Left renal cortex interstitium (tissue), 4 donors: ENCODE data around the gene EMC8. TPM values are rescaled to one million over a fixed set of nuclear protein-coding genes. Genes with fewer than 3 reads are reported as not detected.
A peak's percentile ranks its signal among the peaks of the same experiment; 100 is the strongest.
"Not testable (repeated sequence)": the region's sequence is repeated elsewhere in the genome, so short reads cannot be mapped to it uniquely, and the experiment has no call there.

Experiments used
- DNase-seq, 4 donors: peaks; one replicate each; pipeline ENCODE4 v3.0.0-alpha.2; 2013; ENCODE audit warnings: low read depth in 4 of 4, low spot score in 2 of 4, missing footprints in 1 of 4
- polyA plus RNA-seq, 4 donors: library from polyadenylated mRNA; unstranded; fragments of 120-200 nt; gene quantifications; one replicate each; pipeline ENCODE4 v1.2.1, GENCODE V29; 2013; ENCODE audit not compliant: insufficient read length in 4 of 4

The EMC8 gene
- polyA plus RNA-seq, result 10 to 100 TPM; 25.4 to 36.6 (median 33.7) TPM

DNA sequence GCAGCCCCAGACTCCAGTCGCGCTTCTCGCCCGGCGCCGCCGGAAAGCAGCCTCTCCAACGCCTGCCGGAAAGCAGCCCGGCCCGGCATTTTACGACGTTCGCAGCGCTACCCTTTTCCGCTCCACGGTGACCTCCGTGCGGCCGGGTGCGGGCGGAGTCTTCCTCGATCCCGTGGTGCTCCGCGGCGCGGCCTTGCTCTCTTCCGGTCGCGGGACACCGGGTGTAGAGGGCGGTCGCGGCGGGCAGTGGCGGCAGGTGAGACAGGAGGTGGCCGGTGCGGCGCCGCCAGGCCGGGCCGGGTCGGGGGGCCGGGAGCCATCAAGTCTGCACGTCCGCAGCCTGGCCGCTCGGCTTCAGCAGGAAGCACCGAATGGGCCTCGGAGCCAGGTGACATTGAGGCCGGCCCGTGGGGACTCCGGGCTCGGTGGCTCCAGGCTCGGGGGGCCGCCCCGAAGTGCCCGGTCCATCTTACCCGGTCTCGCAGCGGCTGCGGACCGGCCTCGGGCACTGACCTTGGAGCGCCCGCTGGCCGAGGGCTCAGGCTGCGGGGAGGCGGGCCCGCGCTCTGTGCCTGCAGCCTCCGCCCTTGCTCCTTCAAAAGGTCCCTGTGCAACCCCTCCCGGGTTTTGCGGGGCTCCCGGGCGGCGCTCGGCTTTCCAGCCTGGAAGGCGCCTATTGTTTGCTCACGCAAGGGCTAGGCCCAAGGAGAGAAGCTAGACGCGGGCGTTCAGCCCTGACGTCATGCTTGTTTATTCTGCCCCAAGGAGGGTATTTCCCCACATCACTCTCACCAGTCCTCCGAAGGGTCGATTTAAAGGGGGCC, at the start of gene EMC8, which contains the start of gene COX4I1:
Gene EMC8 (minus strand): TSS at position 48 of the 824 bp plus-strand sequence. CDS start 249 bp downstream, outside the sequence.
Gene COX4I1 (plus strand): TSS at position 199 of the 824 bp plus-strand sequence. CDS start 1,511 bp downstream, outside the sequence.
- DNase-seq, result peak; percentile 75 to 91 (median 83)

DNA sequence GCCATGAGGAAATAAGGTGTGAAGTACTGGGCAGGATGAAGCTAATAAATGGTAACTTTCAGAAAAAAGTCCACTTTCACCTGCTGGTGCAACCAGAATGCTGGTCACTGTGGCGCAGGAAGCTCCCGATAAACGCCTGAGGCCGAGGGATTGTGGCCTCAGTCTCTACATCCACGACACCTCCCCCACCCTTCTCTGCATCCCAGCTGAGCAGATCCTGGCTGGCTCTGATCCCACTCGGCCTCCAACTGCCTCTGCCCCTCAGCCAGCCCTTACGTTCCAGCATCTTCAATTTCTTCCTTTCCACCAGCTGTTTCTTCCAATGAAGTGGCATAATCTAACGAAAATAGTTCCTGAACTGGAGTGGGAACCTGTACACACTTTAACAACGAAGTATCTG, 49.6 kb upstream of the EMC8 start:
- DNase-seq, result no peak

DNA sequence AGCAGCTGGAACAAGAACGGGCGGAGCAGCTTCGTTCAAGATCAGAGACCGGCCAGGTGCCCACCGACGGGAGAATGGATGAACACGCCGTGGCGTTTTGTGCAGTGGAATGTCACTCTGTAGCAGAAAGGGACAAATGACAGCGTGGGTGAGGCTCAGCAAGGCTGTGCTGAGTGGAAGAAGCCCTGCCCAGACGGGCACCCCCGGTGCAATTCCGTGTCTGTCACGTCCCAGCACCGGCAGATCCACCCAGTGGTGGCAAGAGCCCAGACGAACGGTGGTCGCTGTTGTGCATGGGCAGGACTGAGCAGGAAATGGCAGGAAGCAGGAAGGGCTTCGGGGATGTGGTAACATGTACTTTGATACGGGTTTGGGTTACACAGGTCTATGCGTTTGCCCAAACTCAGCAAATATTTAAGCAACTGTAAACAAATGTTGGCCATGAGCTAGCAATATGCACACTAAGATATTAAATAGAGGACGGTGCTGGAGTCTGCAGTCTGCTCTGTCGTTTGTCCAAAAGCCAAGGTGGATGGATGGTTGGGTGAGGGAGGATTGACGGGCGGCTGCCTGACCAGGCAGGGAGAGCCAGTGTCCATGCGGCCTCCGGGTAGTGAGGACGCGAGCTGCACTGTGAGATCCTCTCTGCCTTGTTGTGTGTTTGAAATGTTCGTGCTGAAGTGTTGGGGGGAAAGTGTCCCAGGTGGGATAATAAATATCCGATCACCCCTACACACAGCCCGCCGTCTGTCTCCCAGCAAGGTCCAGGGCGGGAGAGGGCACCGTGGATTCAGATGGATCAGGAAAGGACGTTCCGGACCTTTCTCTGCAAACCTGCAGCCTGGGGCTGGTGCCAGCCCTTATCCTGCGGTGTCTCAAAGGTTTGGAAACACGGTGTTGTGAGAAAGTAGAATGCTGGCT, 48.6 kb upstream of the EMC8 start:
- no peak for DNase-seq

DNA sequence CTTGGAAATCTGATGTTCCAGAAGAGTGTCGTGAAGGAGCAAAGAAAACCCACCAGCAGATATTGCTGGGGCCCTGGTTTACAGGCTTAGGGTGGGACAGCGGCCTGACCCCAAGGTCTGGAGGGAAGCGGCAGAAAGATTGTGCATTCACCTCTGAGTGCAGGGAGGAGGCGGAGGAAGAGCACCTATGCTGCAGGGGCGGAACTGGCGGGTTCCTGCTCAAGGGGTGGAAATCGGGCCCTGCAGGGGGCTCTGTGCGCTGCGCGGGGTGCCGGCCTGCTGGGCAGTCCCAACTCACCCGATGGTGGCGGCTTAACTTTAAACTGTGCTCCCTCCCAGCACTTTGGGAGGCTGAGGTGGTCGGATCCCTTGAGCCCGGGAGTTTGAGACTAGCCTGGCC, 47.7 kb upstream of the EMC8 start:
- no peak for DNase-seq

DNA sequence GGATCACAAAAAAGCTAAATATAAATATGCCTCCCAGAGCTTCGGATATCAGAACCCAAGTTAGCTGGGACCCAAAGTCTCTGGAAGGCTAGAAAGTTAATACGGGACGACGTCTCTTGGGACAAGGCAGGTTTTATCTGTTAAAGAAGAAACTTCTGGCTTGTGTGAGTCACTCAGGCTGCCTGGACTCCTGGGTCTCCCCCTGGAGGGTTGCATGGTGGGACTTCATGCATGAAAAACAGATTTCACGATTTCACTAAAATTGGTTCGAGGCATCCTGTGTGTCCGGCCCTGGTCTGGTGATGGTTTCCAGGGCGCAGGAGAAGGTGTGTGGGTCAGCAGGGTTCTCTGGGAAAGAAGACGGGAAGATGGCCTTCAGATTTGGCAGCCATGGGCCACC, 47.1 kb upstream of the EMC8 start:
- DNase-seq, result no peak

DNA sequence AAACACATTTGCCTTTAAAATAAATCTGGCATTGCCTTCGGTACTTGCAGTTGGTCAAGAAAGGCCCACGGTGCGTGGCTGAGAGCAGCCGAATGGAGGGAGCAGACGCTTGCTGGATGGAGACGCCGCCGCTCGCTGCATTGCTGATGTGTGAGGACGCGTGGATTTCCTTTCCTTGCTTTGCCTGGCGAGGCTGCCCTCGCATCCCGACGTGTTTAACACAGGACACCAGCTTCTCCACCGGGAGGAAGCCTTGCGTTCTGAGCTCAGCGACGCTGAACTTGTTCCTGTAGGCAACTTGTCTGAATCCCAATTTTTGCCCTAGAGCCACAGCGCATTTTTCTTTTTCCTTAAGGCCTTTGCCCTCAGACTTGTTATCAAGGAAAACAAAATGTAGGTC, 45.9 kb upstream of the EMC8 start:
- DNase-seq, result no peak

DNA sequence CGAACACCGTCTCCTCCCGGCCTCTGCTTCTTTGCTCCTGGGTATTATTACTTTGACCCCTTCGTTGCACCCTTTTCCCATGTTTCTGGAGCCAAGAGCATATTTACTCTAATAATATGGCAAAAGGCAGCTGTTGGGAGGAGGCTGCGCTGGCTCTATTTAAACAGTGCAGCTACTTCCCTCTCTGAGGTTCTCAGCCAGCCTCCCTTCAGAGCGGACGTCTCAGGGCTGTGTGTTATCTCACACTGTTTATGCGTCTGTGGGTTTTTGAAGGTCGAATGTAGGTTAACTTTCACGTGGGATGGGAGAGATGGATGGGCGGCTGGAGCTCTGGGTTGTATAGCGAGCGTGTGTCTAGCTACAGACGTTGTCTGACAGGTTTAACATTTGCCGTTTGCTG, 45.4 kb upstream of the EMC8 start:
- DNase-seq, result no peak

DNA sequence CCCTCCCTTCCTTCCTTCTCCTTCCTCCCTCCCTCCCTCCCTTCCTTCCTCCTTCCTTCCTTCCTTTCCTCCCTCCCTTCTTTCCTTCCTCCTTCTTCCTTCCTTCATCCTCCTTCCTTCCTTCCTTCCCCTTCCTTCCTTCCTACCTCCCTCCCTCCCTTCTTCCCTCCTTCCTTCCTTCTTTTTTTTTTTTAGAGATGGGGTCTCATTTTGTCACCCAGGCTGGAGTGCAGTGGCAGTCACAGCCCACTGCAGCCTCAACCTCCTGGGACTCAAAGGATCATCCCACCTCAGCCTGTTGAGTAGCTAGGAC, 44.8 kb upstream of the EMC8 start:
- no peak for DNase-seq

DNA sequence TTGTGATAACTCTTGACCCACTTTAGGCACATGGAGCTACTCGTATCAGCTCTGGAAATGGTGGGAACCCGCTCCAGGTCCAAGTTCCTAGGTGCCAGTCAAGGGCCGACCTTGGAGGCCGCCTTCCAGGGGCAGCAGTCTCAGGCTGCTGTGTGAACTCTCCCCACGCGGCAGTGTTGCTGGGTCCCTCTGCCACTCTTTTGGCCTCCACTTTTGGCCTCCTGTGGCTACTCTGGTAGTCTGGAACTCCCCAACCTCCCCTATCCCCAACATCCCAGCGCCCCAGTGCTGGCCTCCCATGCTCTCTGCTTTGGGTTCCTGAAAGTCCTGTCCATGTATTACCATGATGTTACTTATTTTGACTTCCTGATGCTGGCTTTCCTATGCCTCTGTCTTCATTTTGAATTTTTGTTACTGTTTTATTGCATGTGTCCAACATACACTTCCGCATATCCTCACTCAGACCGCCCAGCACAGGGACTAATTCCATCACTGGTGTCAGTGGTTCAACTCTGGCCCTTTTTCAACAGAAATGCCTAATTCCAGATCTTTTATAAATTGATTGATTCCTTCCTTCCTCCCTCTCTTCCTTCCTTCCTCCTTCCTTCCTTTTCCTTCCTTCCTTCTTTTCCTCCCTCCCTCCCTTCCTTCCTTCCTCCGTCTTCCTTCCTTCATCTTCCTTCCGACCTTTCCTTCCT, 44.3 kb upstream of the EMC8 start:
- DNase-seq, result no peak

DNA sequence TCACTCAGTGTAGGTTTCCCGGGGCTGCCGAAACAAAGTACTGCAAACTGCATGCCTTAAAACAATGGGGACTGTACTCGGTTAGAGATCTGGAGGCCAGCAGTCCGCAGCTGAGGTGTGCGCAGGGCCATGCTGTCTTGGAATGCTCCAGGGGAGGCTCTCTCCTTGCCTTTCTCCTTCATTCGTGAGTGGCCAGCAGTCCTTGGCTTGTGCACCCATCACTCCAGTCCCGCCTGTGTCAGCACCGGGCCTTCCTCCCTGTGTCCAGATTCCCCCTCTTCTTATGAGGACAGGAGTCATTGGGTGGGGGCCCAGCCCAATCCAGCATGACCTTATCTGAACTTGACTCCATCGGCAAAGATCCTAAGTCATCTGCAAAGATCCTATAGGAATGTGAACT, 43.5 kb upstream of the EMC8 start:
- DNase-seq, result no peak

DNA sequence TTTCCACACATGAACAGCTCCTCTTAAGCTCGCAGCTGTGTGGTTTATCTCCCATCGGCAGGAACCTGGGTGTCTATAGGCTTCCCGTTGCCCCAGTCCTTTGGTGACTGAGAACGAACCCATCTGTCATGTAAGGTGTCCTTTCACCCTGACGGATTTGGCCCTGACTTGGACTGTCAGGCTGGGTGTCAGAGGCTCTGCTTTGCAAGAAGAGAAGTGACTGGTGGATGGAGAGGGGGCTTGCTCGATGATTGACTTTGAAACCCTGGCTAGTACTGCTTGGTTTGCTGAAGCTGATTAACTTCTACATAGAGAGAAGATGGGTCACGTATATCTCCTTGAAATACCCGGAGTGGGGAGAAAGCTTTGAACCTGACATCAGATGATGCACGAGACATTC, 43.1 kb upstream of the EMC8 start:
- DNase-seq, result no peak

DNA sequence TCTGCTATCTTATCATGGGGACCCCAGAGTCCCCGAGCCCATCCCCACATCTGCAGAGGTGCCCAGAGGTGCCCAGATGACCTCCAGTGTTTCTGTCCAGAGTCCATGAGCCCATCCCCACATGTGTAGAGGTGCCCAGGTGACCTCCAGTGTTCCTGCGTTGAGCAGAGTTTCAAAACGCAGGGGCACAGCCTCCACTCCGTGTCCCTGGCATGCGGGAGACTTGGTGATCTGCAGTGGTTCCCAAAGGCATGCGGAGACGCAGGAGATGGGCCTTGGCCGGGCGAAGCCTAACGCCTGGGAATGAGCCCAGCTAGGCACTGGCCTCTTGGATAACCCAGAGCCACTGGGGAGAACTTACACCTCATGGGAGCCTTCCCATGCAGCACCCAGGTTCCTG, 41.5 kb upstream of the EMC8 start:
- DNase-seq, result no peak

DNA sequence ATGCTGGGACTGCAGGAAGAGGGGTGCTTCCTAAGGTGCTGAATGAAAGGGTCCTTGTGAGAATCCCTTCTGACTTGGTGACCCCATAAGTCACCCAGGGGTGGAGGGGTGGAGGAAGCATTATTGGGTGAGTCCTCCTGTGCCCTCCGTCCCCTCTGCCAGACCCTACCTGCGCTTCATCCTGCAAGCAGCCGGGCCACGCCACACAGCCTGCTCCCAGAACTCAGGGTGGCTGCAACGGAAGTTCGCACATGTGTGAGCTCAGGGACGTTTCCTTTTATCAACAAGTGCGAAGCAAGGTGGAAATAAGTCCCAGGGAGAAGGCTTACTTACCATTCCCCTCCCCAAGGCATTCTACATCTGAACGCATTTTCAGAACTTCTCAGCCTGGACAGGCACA, 41.1 kb upstream of the EMC8 start:
- no peak for DNase-seq

DNA sequence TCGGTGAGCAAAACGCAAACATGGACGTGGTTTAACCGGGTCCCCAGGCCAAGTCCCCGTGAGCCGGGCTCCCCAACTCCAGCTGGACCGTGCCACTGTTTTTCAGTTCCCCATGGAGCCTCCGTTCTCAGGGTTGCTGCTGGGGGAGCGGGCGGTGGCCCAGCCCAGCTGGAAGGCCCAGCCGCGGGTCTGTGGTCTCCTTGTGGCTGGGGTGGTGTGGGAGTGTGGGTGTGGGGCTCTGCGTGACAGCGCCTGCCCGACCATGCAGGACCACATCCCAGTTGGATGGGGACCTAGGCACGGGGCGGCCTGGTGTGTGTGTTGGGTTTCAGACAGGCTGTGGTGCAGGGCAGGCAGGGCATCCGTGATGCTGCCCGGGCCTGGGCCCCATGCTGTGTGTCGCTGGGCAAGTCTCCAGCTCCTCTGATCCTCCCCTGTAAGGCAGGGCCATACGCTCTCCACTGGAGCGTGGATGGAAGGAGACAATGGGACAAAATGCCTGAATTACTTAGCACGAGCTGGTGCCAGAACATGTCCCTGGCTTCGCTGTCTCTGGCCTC, 40.4 kb upstream of the EMC8 start:
- DNase-seq, result no peak

DNA sequence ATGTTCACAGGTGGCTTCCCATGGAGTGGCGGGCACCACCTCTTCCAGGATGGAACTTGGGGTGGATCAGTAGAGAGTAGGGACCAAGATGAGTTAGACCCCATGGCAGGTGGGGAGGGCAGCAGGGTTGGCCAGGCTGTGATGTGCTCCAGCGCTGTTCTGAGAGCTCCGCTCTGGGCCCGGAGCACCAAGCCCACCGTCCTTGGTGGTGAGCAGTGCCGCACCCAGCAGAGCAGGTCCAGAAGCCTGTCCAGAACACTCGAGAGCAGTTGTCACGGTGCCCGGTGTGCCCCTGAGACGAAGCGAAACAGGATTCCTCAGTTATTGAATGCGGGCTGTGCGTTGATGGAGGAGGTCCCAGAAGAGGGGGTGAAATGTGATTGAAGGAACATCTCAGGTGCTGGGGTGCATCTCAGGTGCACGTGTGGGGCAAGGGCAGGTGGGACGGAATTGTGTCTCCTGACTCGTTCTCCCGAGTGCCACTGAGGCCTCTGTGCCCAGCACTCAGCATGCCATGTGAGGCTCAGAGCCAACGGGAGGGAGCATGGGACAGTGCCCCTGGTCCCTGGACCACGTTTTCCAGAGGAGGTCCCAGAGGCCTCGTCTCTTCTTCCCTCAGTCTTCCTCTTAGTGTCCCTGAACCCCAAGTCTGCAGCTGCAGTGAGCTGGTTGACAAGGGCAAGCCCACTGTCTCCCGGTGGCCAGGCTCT, 39.7 kb upstream of the EMC8 start:
- no peak for DNase-seq

DNA sequence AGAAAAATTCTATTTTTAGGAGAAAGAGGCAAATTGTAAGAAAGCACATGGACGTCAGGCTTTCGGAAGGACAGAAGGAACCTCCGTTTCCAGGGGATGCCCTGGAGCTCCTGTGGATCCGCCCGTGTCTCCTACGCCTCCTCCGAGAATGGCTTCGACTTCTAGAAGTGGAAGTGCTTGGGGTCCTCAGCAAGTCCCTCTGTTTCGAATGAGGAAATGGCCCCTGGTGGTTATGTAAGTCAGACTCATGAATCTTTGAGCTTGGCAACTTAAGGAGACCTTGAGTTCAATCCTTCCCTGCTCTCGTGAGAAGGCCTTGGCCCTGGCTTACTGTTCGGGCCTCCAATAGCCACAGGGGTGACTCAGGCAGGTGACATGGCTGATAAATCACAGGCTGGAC, 39.0 kb upstream of the EMC8 start:
- no peak for DNase-seq

DNA sequence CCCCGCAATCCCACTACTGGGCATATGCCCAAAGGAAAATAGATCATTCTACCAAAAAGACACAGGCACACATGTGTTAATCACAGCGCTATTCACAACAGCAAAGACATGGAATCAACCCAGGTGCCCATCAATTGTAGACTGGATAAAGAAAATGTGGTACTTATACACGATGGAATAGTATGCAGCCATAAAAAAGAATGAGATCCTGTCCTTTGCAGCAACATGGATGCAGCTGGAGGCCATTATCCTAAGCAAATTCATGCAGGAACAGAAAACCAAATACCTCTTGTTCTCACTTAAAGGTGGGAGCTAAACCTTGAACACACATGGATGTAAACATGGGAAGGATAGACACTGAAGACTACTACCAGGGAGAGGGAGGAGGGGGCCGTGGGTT, 38.3 kb upstream of the EMC8 start:
- not testable (repeated sequence) for DNase-seq

DNA sequence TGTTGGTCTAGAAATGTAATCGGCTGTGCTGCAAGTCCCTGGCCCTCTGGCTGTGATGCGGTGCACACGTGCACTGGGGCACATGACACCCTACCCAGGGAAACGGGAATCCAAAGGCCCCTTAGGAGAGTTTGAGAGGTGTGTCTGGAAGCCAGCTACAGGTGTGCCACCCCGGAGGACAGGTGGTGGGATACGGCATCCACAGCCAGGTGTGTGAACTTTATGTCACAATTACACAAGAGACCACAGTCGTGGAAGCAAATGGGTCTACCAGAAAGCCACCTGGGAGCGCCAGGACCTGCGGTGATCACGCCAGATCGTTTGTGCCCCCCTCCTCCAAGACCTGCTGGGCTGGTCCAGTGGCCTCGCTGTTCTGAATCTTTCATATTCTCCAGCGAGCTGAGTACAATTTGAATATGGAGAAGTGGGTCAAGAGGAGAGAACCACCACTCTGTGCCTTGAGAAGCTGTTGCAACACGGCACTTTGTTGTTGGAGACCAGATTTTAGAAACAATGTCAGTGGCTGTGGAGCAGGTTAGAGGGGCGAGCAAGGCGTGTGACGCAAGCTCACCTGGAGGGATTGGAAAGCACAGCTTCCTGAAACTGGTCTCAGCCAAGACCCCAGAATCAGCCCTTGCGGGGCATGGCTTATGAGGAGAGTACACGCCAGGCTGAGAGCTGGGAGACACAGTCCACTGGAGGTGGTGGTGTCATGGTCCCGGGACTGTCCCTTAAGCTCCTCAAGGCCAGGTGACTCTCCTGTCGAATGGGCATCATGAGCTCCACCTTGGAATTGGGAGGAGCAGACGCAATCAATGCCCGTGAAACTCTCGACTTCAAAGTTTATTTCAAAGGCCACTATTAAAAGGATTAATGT, 37.6 kb upstream of the EMC8 start:
- no peak for DNase-seq
